Liver (tissue), 9 donors: ENCODE measurements around the gene BRD9. TPM values are rescaled to one million over a fixed set of nuclear protein-coding genes. Genes with fewer than 3 reads are reported as not detected.
"Not testable (repeated sequence)": the region's sequence is repeated elsewhere in the genome, so short reads cannot be mapped to it uniquely, and the experiment has no call there.

ENCODE experiments used
- DNase-seq: peaks from one replicate; pipeline ENCODE4 v3.0.0-alpha.2; 2017; ENCODE audit warnings: low spot score
- H3K27ac ChIP-seq, 2 donors: one replicate each; pipeline ENCODE4 v1.7.0; 2013; ENCODE audit warnings: inconsistent platforms in 2 of 2, low read length in 2 of 2, control low read depth in 1 of 2, low read depth in 1 of 2, mild to moderate bottlenecking in 1 of 2
- H3K27me3 ChIP-seq, 4 donors: one replicate each; pipeline versions ENCODE4 v1.6.1 to v1.7.0; 2013; ENCODE audit warnings: low read length in 3 of 4, inconsistent platforms in 1 of 4, mild to moderate bottlenecking in 1 of 4, moderate library complexity in 1 of 4; ENCODE audit not compliant: control insufficient read depth in 4 of 4, insufficient read depth in 4 of 4
- H3K36me3 ChIP-seq, 4 donors: one replicate each; pipeline versions ENCODE4 v1.6.1 to v1.7.0; 2013; ENCODE audit warnings: low read length in 3 of 4, mild to moderate bottlenecking in 3 of 4, low read depth in 1 of 4, moderate library complexity in 1 of 4; ENCODE audit not compliant: control insufficient read depth in 4 of 4, insufficient read depth in 3 of 4
- H3K4me1 ChIP-seq, 4 donors: one replicate each; pipeline versions ENCODE4 v1.6.1 to v1.7.0; 2013; ENCODE audit warnings: low read length in 3 of 4, mild to moderate bottlenecking in 3 of 4, moderate library complexity in 1 of 4; ENCODE audit not compliant: control insufficient read depth in 4 of 4, insufficient read depth in 4 of 4
- H3K4me3 ChIP-seq, 3 donors: one replicate each; pipeline versions ENCODE4 v1.6.1 to v1.7.0; 2013; ENCODE audit warnings: low read length in 3 of 3, control low read depth in 1 of 3, low read depth in 1 of 3, mild to moderate bottlenecking in 1 of 3
- H3K9ac ChIP-seq, 2 donors: one replicate each; pipeline ENCODE4 v1.7.0; 2013; ENCODE audit warnings: low read length in 2 of 2, mild to moderate bottlenecking in 2 of 2, moderate library complexity in 2 of 2, control low read depth in 1 of 2, low read depth in 1 of 2
- H3K9me3 ChIP-seq, 4 donors: one replicate each; pipeline versions ENCODE4 v1.6.1 to v1.7.0; 2013; ENCODE audit warnings: low read length in 3 of 4; ENCODE audit not compliant: control insufficient read depth in 4 of 4
- ATF3 ChIP-seq: IDR thresholded peaks from 2 replicates; pipeline ENCODE4 v1.6.1; 2016; ENCODE audit warnings: antibody characterized with exemption
- CTCF ChIP-seq: fragments of 150-350 bp; IDR thresholded peaks from 2 replicates; pipeline ENCODE4 v1.5.1; 2017; ENCODE audit warnings: improper control_type of control experiment, low read depth, low read length; ENCODE audit not compliant: missing input control
- EGR1 ChIP-seq, 2 donors: IDR thresholded peaks; 2 replicates each; pipeline ENCODE4 v1.6.1; 2016 to 2018; ENCODE audit warnings: antibody characterized with exemption in 2 of 2, low read depth in 2 of 2
- HNF4A ChIP-seq, 2 donors: conservative IDR thresholded peaks; 2 replicates each; pipeline ENCODE4 v1.6.1; 2016; ENCODE audit warnings: antibody characterized with exemption in 2 of 2, mild to moderate bottlenecking in 2 of 2
- HNF4G ChIP-seq: IDR thresholded peaks from 2 replicates; pipeline ENCODE4 v1.6.1; 2016; ENCODE audit warnings: antibody characterized with exemption
- JUND ChIP-seq, 2 donors: IDR thresholded peaks; 2 replicates each; pipeline ENCODE4 v1.6.1; 2016; ENCODE audit warnings: antibody characterized with exemption in 2 of 2
- RAD21 ChIP-seq, 2 donors: IDR thresholded peaks; 2 replicates each; pipeline ENCODE4 v1.6.1; 2016; ENCODE audit warnings: antibody characterized with exemption in 2 of 2, mild to moderate bottlenecking in 2 of 2
- REST ChIP-seq: IDR thresholded peaks from 2 replicates; pipeline ENCODE4 v1.6.1; 2016; ENCODE audit warnings: antibody characterized with exemption, mild to moderate bottlenecking
- RXRA ChIP-seq, 2 donors: IDR thresholded peaks; 2 replicates each; pipeline ENCODE4 v1.6.1; 2017 to 2018; ENCODE audit warnings: antibody characterized with exemption in 2 of 2, mild to moderate bottlenecking in 1 of 2
- SP1 ChIP-seq: IDR thresholded peaks from 2 replicates; pipeline ENCODE4 v1.6.1; 2018; ENCODE audit warnings: antibody characterized with exemption, mild to moderate bottlenecking
- TAF1 ChIP-seq: conservative IDR thresholded peaks from 2 replicates; pipeline ENCODE4 v1.6.1; 2016; ENCODE audit warnings: antibody characterized with exemption, mild to moderate bottlenecking
- WGBS: extraction: QIAGEN DNeasy Blood & Tissue Kit; methylation state at CpG from one replicate; pipeline ENCODE4 v1.1.7; 2013; 5-methylcytosine and 5-hydroxymethylcytosine counted together
- polyA plus RNA-seq, 2 donors: library from polyadenylated mRNA; stranded (reverse) in 1 of 2; unstranded in 1 of 2; fragments of 200-250 nt in 1 of 2; fragments of >200 nt in 1 of 2; fragmentation: Nextera tagmentation in 1 of 2; extraction: Ambion mirVana in 1 of 2; gene quantifications; one replicate each; pipeline versions ENCODE4 v1.2.1 to v1.2.3, GENCODE V29; 2013 to 2015
- total RNA-seq, 2 donors: library from RNA; depleted of rRNA; stranded (reverse); fragments of >200 nt; gene quantifications; one replicate each; pipeline ENCODE4 v1.2.3, GENCODE V29; 2014
- donor health status: healthy.
- donor health status: healthy.
- donor health status: healthy.
- donor health status: healthy.
- donor health status: healthy.

BRD9 gene
- total and polyA plus RNA-seq, 4 donors, result 7.0 to 17.7 (median 9.5) TPM

DNA sequence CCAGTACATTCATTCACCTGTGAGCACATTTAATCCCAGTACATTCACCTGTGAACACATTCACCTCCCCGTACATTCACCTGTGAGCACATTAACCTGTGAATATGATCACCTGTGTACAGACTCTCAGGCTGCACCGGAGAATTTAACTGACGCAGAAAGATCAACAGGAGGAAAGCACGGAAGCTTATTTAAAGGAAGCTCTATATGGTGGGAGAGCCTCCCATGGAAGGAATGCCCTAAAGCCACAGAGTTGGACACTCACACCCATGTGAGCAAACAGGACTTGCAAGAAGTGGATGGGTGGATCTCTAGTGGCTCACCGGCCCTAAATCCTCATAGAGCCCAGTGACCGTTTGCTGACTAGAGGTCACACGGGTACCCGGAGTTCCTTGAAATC, 38.3 kb upstream of the BRD9 start (continued):
- TF ChIP-seq SP1 (no peak), HNF4A (conservative IDR thresholded peaks at IDR 0.05) (no peak), HNF4G (no peak)

DNA sequence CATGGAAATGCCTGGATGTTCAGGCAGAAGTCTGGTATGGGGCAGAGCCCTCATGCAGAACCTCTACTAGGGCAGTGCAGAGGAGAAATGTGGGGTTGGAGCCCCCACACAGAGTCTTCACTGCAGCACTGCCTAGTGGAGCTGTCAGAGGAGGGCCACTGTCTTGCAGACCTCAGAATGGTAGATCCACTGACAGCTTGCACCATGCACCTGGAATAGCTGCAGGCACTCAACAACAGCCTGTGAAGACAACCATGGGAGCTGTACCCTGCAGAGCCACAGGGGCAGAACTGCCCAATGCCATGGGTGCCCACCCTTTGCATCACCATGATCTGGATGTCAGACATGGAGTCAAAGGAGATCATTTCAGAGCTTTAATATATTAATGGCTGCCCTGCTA, 37.0 kb upstream of the BRD9 start:
- no peaks in the 10 kb centered on the region for H3K27me3 ChIP-seq
- H3K27ac ChIP-seq, result no peak overlapping the region
- H3K4me3 ChIP-seq, result no peak overlapping the region
- H3K4me1 ChIP-seq, result peaks cover 2 to 11% (median 8%) of the 10 kb centered on the region in 4 donors
- H3K9ac ChIP-seq, result no peak overlapping the region
- no peaks in the 10 kb centered on the region for H3K9me3 ChIP-seq
- no peaks in the 10 kb centered on the region for H3K36me3 ChIP-seq
- TF ChIP-seq RAD21 (IDR thresholded peaks at IDR 0.05) (no peak), TAF1 (no peak), JUND (IDR thresholded peaks at IDR 0.05) (no peak), EGR1 (IDR thresholded peaks at IDR 0.05; ENCODE audit: low read depth in 2 of 2) (no peak), REST (no peak)
- no peak for DNase-seq

GRCh38 chr5:929182-929581, 36.6 kb upstream of the BRD9 start:
- not testable (repeated sequence) for DNase-seq, H3K9ac ChIP-seq, H3K36me3 ChIP-seq, H3K27me3 ChIP-seq, H3K9me3 ChIP-seq, H3K27ac ChIP-seq, H3K4me3 ChIP-seq
- peaks cover 2 to 11% (median 8%) of the 10 kb centered on the region in 4 donors for H3K4me1 ChIP-seq

DNA sequence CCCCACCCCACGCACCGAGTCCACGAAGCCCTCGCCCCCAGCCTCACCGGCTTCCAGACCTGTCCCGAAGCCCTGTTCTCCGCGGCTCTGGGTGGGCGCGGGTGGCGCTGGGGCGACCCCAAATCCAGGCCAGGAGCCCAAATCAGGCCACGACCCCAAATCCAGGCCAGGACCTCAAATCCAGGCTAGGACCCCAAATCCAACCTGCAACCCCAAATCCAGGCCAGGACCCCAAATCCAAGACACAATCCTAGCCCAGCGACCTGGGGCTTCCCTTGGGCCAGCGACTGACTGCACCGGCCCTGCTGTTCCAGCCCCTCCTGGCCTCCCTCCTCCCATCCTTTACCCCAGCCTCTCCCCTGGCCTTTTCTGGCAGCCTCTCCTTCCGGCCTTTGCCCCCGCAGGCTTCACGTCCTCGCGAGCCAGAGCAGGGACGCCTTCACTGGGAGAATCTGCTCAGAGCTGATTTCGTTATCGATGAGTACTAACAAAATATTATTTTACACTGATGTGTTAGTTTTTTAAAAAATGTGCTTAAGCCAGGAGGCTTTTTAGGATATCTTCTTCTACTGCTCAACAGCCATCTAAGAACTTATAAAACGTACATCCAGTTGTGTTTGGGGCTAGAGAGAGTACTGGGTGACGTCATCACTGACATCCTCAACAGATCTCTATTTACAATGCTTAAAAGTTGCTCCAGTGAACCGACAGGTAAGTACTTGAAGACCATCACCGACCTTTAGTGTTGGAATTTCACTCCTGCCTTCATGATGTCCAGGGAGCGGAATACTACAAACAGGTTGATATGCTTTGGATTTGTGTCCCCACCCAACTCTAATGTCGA, 34.8 kb upstream of the BRD9 start:
- H3K27ac ChIP-seq, result no peak overlapping the region
- H3K27me3 ChIP-seq, result no peaks in the 10 kb centered on the region
- H3K9me3 ChIP-seq, result no peaks in the 10 kb centered on the region
- H3K4me3 ChIP-seq, result peak overlapping the region in 1 of 3 donors; percentile 43
- H3K4me1 ChIP-seq, result peaks cover 2 to 11% (median 8%) of the 10 kb centered on the region in 4 donors
- TF ChIP-seq JUND (IDR thresholded peaks at IDR 0.05) (no peak), HNF4A (conservative IDR thresholded peaks at IDR 0.05) (peak in 1 of 2 donors; percentile 26), REST (no peak), RXRA (IDR thresholded peaks at IDR 0.05) (no peak), CTCF (no peak), EGR1 (IDR thresholded peaks at IDR 0.05; ENCODE audit: low read depth in 2 of 2) (no peak), ATF3 (no peak)
- 63% methylated on average over 30 of the region's 30 CpGs for WGBS
- H3K9ac ChIP-seq, result no peak overlapping the region
- no peaks in the 10 kb centered on the region for H3K36me3 ChIP-seq
- DNase-seq, result no peak
